Keratinocyte (primary cell): ENCODE data around the gene FANCL. TPM values are rescaled to one million over a fixed set of nuclear protein-coding genes. Genes with fewer than 3 reads are reported as not detected.

Experiments
- DNase-seq: peaks from one replicate; pipeline ENCODE4 v3.0.0-alpha.2; 2011; ENCODE audit warnings: low read depth, missing footprints, low spot score
- FAIRE-seq: peaks from 2 replicates; lab custom pipeline; 2011; peaks lifted over from hg19 to GRCh38; lab: Jason Lieb, UNC
- H2AFZ ChIP-seq: 2 replicates; pipeline ENCODE4 v1.6.0; 2012; ENCODE audit warnings: low read length, control low read depth, inconsistent platforms; ENCODE audit not compliant: control insufficient read depth
- H3K27ac ChIP-seq: 2 replicates; pipeline ENCODE4 v1.5.1; 2011; ENCODE audit warnings: low read length; ENCODE audit not compliant: control insufficient read depth, insufficient read depth
- H3K27me3 ChIP-seq: 3 replicates; pipeline ENCODE4 v1.6.0; 2011; ENCODE audit warnings: low read length; ENCODE audit not compliant: control insufficient read depth, insufficient read depth; ENCODE audit errors: extremely low read depth
- H3K36me3 ChIP-seq, 2 experiments: 2 replicates in 1 of 2; 3 replicates in 1 of 2; pipeline ENCODE4 v1.5.1; 2011; ENCODE audit warnings: low read length in 2 of 2, mild to moderate bottlenecking in 1 of 2; ENCODE audit not compliant: control insufficient read depth in 2 of 2, insufficient read depth in 2 of 2; ENCODE audit errors: extremely low read depth in 1 of 2
- H3K4me1 ChIP-seq: 3 replicates; pipeline ENCODE4 v1.5.1; 2011; ENCODE audit warnings: low read length; ENCODE audit not compliant: control insufficient read depth, insufficient read depth; ENCODE audit errors: extremely low read depth
- H3K4me2 ChIP-seq: 3 replicates; pipeline ENCODE4 v1.6.0; 2011; ENCODE audit warnings: low read depth, low read length; ENCODE audit not compliant: control insufficient read depth, insufficient read depth; ENCODE audit errors: extremely low read depth
- H3K4me3 ChIP-seq, 3 experiments: fragments of 200-600 bp in 1 of 3; sonication (generic) in 1 of 3; 2 replicates in 2 of 3; 3 replicates in 1 of 3; pipeline ENCODE4 v1.5.1; 2011 to 2016; ENCODE audit warnings: low read length in 3 of 3, mild to moderate bottlenecking in 3 of 3, control low read depth in 2 of 3, inconsistent platforms in 1 of 3, low read depth in 1 of 3, mixed read lengths in 1 of 3, mixed run types in 1 of 3, moderate library complexity in 1 of 3; ENCODE audit not compliant: control insufficient read depth in 2 of 3, insufficient read depth in 2 of 3; ENCODE audit errors: extremely low read depth in 1 of 3
- H3K79me2 ChIP-seq: 2 replicates; pipeline ENCODE4 v1.6.0; 2012; ENCODE audit warnings: low read length; ENCODE audit not compliant: control insufficient read depth, insufficient read depth
- H3K9ac ChIP-seq: 3 replicates; pipeline ENCODE4 v1.6.0; 2011; ENCODE audit warnings: low read length; ENCODE audit not compliant: control insufficient read depth, insufficient read depth; ENCODE audit errors: extremely low read depth
- H3K9me1 ChIP-seq: 3 replicates; pipeline ENCODE4 v1.6.0; 2011; ENCODE audit warnings: low read length; ENCODE audit not compliant: control insufficient read depth, insufficient read depth; ENCODE audit errors: extremely low read depth
- H3K9me3 ChIP-seq: 2 replicates; pipeline ENCODE4 v1.5.1; 2012; ENCODE audit warnings: low read depth, low read length; ENCODE audit not compliant: control insufficient read depth
- H4K20me1 ChIP-seq: 3 replicates; pipeline ENCODE4 v1.6.0; 2011; ENCODE audit warnings: low read length; ENCODE audit not compliant: control insufficient read depth, insufficient read depth; ENCODE audit errors: extremely low read depth
- CTCF ChIP-seq, 3 experiments: IDR thresholded peaks in 1 of 3; conservative IDR thresholded peaks in 1 of 3; optimal IDR thresholded peaks in 1 of 3; 2 replicates in 2 of 3; 3 replicates in 1 of 3; pipeline versions ENCODE3 to v1.5.1; 2011; ENCODE audit warnings: low read length in 3 of 3, mild to moderate bottlenecking in 3 of 3, moderate library complexity in 2 of 3, control low read depth in 1 of 3, inconsistent platforms in 1 of 3; ENCODE audit not compliant: insufficient read depth in 2 of 3; ENCODE audit errors: extremely low read depth in 1 of 3
- EZH2 ChIP-seq: IDR thresholded peaks from one replicate; pipeline ENCODE4 v1.6.1; 2012; ENCODE audit warnings: inconsistent platforms, mild to moderate bottlenecking, low read length, moderate library complexity
- dilution Hi-C: fragments of 300-500 bp; cut with MboI; formaldehyde crosslinking; loops from one replicate; pipeline ENCODE4 v1.7.0; 2020; ENCODE audit warnings: low sequenced_read_pairs; ENCODE audit not compliant: extremely low pct_ligation_motif_present
- polyA plus RNA-seq, 5 experiments: library from polyadenylated mRNA; depleted of rRNA in 3 of 5; stranded (reverse) in 3 of 5; stranded (forward) in 1 of 5; unstranded in 1 of 5; fragments of >200 nt; gene quantifications; 1 replicate in 1 of 5; 2 replicates in 3 of 5; 3 replicates in 1 of 5; pipeline versions ENCODE4 v1.2.1 to v1.2.3, GENCODE V29; 2011 to 2012; ENCODE audit warnings: missing spikeins in 2 of 5, low read depth in 1 of 5, low replicate concordance in 1 of 5

Gene FANCL
- polyA plus RNA-seq, 1 donor (not counting 4 experiments of a cell fraction or from before 2014, with no cell fraction given): 15.1 TPM

GRCh38 chr2:58110765-58111164 is 130.4 kb downstream of the FANCL start:
- Histone ChIP-seq H3K4me2 (no peak overlapping the region), H3K4me1 (peaks cover 31% of the 10 kb centered on the region), H3K4me3 (no peak overlapping the region), H3K9ac (no peak overlapping the region), H4K20me1 (no peaks in the 10 kb centered on the region), H3K9me3 (no peaks in the 10 kb centered on the region), H3K27me3 (no peaks in the 10 kb centered on the region), H2AFZ (no peak overlapping the region), H3K36me3 (peaks cover 0 to 5% of the 10 kb centered on the region in 2 experiments), H3K9me1 (no peaks in the 10 kb centered on the region), H3K79me2 (peaks cover 3% of the 10 kb centered on the region), H3K27ac (no peak overlapping the region)
- dilution Hi-C loops: no loop called here
- DNase-seq (no peak), FAIRE-seq (no peak)
- TF ChIP-seq CTCF (optimal IDR thresholded peaks at IDR 0.05 in 1 of 3, IDR thresholded peaks at IDR 0.05 in 1 of 3, conservative IDR thresholded peaks at IDR 0.05 in 1 of 3; ENCODE audit: extremely low read depth in 1 of 3, insufficient read depth in 2 of 3, low read length in 3 of 3): peak in 2 of 3 experiments; percentile 7 to 8
- TF ChIP-seq EZH2: no peak

- Histone ChIP-seq H3K79me2 (peaks cover 3% of the 10 kb centered on the region), H2AFZ (no peak overlapping the region), H3K4me2 (no peak overlapping the region), H4K20me1 (no peaks in the 10 kb centered on the region), H3K27me3 (no peaks in the 10 kb centered on the region), H3K4me3 (no peak overlapping the region), H3K9ac (no peak overlapping the region), H3K9me3 (no peaks in the 10 kb centered on the region), H3K9me1 (no peaks in the 10 kb centered on the region), H3K4me1 (peaks cover 31% of the 10 kb centered on the region), H3K36me3 (peaks cover 0 to 5% of the 10 kb centered on the region in 2 experiments), H3K27ac (peak overlapping the region; percentile 3)
- no peak for FAIRE-seq
- no peak for DNase-seq
- dilution Hi-C loops: no loop called here
- no peak for TF ChIP-seq EZH2
- TF ChIP-seq CTCF (optimal IDR thresholded peaks at IDR 0.05 in 1 of 3, IDR thresholded peaks at IDR 0.05 in 1 of 3, conservative IDR thresholded peaks at IDR 0.05 in 1 of 3; ENCODE audit: extremely low read depth in 1 of 3, insufficient read depth in 2 of 3, low read length in 3 of 3): no peak
These were observed 131.6 kb downstream of the FANCL start for GRCh38 chr2:58109481-58109880.

Other genes starting within 250 kb of the FANCL start
- gene VRK2, start 194.5 kb downstream of the FANCL start, polyA plus RNA-seq: 16.8 to 27.6 TPM (median 24.3 TPM) in 3 replicates